ENCODE results near the gene RAB11FIP5.

Gene RAB11FIP5

GRCh38 chr2:73032702-73033097 lies 80.0 kb downstream of the RAB11FIP5 start:
- no peak for DNase-seq (ENCODE audit: low read depth)

GRCh38 chr2:73031725-73032701 lies 80.7 kb downstream of the RAB11FIP5 start:
- DNase-seq (ENCODE audit: low read depth), result no peak

- DNase-seq (ENCODE audit: low read depth), result no peak
Measured at GRCh38 chr2:73031095-73031678, 81.6 kb downstream of the RAB11FIP5 start.

- no peak for DNase-seq (ENCODE audit: low read depth)
Measured at GRCh38 chr2:73028841-73029240, 83.9 kb downstream of the RAB11FIP5 start.

GRCh38 chr2:73027340-73027739 lies 85.4 kb downstream of the RAB11FIP5 start:
- no peak for DNase-seq (ENCODE audit: low read depth)

- DNase-seq (ENCODE audit: low read depth), result no peak
Measured at GRCh38 chr2:73023497-73023896, 89.3 kb downstream of the RAB11FIP5 start.

Data from activated T-helper 1 cell treated with Interleukin-2 at 50 U/mL for 16 hours (primary cell).